Measurements from ENCODE around the gene CCDC188. TPM values are rescaled to one million over a fixed set of nuclear protein-coding genes. Genes with fewer than 3 reads are reported as not detected.

CCDC188 gene
- total RNA-seq, 5 donors from 2014 or later (not counting 1 experiment from before 2014, with no cell fraction given) = 0.18 to 0.66 (median 0.58) TPM; not detected in 2

DNA sequence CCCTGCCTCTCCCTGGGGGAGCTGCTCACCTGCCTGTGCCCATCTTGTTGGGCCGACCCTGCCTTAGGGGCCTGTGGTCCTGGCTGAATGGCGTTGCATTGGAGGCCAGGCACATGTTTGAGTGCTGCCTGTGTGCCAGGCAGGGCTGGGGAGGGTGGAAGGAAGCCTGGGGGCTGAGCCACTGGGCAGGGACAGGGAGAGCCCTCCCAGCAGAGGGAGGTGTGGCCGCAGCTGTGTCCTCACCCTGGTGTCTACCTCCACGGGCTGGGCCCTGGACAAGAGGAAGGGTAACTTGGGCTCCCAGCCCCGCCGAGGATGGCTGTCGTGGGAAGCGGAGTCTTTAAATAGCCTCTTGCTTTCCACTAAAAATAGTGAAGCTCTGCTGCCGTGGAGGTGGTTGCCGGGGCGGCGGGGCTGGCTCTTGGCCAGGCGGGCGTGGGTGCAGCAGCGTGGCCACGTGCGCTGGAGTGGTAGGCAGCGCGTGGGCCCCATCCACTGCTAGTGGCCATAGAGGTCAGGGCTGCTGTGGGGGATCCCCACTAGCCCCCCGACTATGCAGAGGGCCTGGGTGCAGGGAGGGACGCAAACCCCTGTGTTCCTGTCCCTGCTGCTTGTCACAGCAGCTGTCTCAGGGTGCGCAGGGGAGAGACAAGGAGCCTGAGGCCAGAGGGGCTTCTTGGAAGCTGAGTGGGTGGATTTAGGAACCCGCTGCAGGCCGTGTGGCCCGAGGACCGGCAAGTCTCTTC is 13.0 kb downstream of the CCDC188 start:
- Mint-ChIP-seq H3K27ac (peak overlapping the region in 1 of 2 donors; percentile 16), H3K4me1 (peaks cover 25 to 42% (median 36%) of the 10 kb centered on the region in 3 donors), H3K4me3 (no peak overlapping the region), H3K9me3 (no peaks in the 10 kb centered on the region), H3K27me3 (no peaks in the 10 kb centered on the region), H3K36me3 (no peaks in the 10 kb centered on the region)
- H3K27ac ChIP-seq (ENCODE audit: low read length) = no peak overlapping the region
- no peaks in the 10 kb centered on the region for H3K27me3 ChIP-seq (replicated peaks in 1 of 2; ENCODE audit: control insufficient read depth in 2 of 2, extremely low read depth in 1 of 2, insufficient read depth in 2 of 2, low read length in 1 of 2)
- ChIA-PET CTCF (no interaction called here), POLR2A (no interaction called here)
- peaks cover 2 to 50% of the 10 kb centered on the region in 2 experiments for H3K4me1 ChIP-seq (ENCODE audit: control insufficient read depth in 1 of 2, extremely low read depth in 1 of 2, insufficient read depth in 2 of 2, low read length in 2 of 2)
- DNase-seq (no peak), ATAC-seq (replicated peaks in 1 of 4) (no peak)
- WGBS (ENCODE audit: insufficient coverage) = 66% methylated on average over 19 of the region's 26 CpGs
- no peak overlapping the region for H3K4me3 ChIP-seq (ENCODE audit: control insufficient read depth in 1 of 2, extremely low read depth in 1 of 2, low read length in 1 of 2)
- peaks cover 8 to 12% of the 10 kb centered on the region in 2 donors for H3K36me3 ChIP-seq (ENCODE audit: control insufficient read depth in 2 of 2, extremely low read depth in 1 of 2, insufficient read depth in 1 of 2, low read length in 1 of 2)
- no peaks in the 10 kb centered on the region for H3K9me3 ChIP-seq

GRCh38 chr22:20137113-20137512 is 13.7 kb downstream of the CCDC188 start:
- H3K4me1 Mint-ChIP-seq = peaks cover 30 to 46% (median 41%) of the 10 kb centered on the region in 3 donors

DNA sequence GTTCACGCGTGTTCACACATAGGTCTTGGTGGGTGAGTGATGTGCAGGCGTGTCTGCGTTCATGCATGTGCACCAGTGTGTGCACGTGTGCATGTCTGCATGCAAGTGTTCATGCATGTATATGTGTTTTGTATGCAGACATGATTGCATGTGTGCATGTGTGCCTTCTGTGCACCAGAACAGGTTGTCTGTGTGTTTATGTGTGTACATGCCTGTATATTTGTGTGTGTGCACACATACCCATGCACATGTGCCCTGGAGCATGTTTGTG is 14.3 kb downstream of the CCDC188 start:
- Mint-ChIP-seq H3K27me3 (no peaks in the 10 kb centered on the region), H3K4me1 (peaks cover 30 to 46% (median 41%) of the 10 kb centered on the region in 3 donors), H3K27ac (no peak overlapping the region)

More at GRCh38 chr22:20137113-20137512, 13.7 kb downstream of the CCDC188 start:
- ATAC-seq (replicated peaks in 1 of 4) (no peak), DNase-seq (no peak)
- 91% methylated on average over 13 of the region's 13 CpGs for WGBS (ENCODE audit: insufficient coverage)
- Histone ChIP-seq H3K4me3 (ENCODE audit: control insufficient read depth in 1 of 2, extremely low read depth in 1 of 2, low read length in 1 of 2) (no peak overlapping the region), H3K4me1 (ENCODE audit: control insufficient read depth in 1 of 2, extremely low read depth in 1 of 2, insufficient read depth in 2 of 2, low read length in 2 of 2) (peaks cover 4 to 57% of the 10 kb centered on the region in 2 experiments), H3K27me3 (replicated peaks in 1 of 2; ENCODE audit: control insufficient read depth in 2 of 2, extremely low read depth in 1 of 2, insufficient read depth in 2 of 2, low read length in 1 of 2) (no peaks in the 10 kb centered on the region), H3K36me3 (ENCODE audit: control insufficient read depth in 2 of 2, extremely low read depth in 1 of 2, insufficient read depth in 1 of 2, low read length in 1 of 2) (peaks cover 6 to 12% of the 10 kb centered on the region in 2 donors), H3K9me3 (no peaks in the 10 kb centered on the region), H3K27ac (ENCODE audit: low read length) (no peak overlapping the region)
- H3K27ac Mint-ChIP-seq = no peak overlapping the region
- no peaks in the 10 kb centered on the region for H3K9me3 Mint-ChIP-seq
- H3K4me3 Mint-ChIP-seq = no peak overlapping the region
- H3K27me3 Mint-ChIP-seq = no peaks in the 10 kb centered on the region
- POLR2A ChIA-PET = no interaction called here
- CTCF ChIA-PET = no interaction called here
- no peaks in the 10 kb centered on the region for H3K36me3 Mint-ChIP-seq

DNA sequence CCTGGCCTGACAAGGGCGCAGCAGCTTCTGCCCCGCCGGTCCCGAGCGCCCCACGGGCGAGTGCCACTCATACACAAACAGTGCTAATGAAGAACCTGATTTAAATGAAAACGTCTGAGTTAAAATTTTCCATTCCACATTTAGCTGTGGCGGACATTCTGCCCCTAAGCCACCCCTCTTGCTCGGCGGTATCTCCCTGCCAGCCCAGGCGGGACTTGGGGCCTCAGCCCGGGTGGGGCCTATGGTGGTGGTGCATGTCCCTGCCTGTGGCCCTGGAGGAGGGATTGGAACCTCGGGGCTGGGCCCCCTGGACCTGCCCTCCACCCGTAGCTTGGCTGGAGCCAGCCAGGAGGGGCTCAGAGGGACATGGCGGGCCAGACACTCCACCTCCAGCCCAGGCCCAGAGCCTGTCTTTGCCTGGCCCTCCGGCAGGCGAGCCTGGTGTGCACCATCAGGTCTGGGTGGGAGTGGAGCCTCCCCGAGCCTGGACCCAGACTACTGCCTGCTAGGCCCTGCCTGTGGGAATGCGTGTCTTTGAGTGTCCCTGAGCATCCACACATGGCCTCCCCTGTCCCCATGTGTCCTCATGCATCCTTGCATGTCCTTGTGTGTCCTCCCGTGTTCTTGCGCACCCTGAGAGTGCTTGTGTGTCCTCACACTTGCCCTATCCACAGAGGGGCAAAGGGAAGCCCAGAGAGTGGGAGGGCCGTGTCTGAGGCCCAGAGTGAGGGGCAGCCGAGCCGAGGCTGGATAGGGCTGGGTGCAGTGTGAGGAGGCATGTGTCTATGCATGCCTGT is 14.9 kb downstream of the CCDC188 start:
- no peak for DNase-seq
- no peak for ATAC-seq (replicated peaks in 1 of 4)
- Histone ChIP-seq H3K4me1 (ENCODE audit: control insufficient read depth in 1 of 2, extremely low read depth in 1 of 2, insufficient read depth in 2 of 2, low read length in 2 of 2) (peaks cover 4 to 58% of the 10 kb centered on the region in 2 experiments), H3K36me3 (ENCODE audit: control insufficient read depth in 2 of 2, extremely low read depth in 1 of 2, insufficient read depth in 1 of 2, low read length in 1 of 2) (peaks cover 0 to 9% of the 10 kb centered on the region in 2 donors), H3K4me3 (ENCODE audit: control insufficient read depth in 1 of 2, extremely low read depth in 1 of 2, low read length in 1 of 2) (no peak overlapping the region), H3K27ac (ENCODE audit: low read length) (no peak overlapping the region), H3K27me3 (replicated peaks in 1 of 2; ENCODE audit: control insufficient read depth in 2 of 2, extremely low read depth in 1 of 2, insufficient read depth in 2 of 2, low read length in 1 of 2) (no peaks in the 10 kb centered on the region), H3K9me3 (no peaks in the 10 kb centered on the region)
- H3K36me3 Mint-ChIP-seq = no peaks in the 10 kb centered on the region
- 91% methylated on average over 12 of the region's 25 CpGs for WGBS (ENCODE audit: insufficient coverage)
- ChIA-PET CTCF (no interaction called here), POLR2A (no interaction called here)
- H3K4me3 Mint-ChIP-seq = no peak overlapping the region
- H3K27me3 Mint-ChIP-seq = no peaks in the 10 kb centered on the region
- no peaks in the 10 kb centered on the region for H3K9me3 Mint-ChIP-seq
- peaks cover 30 to 46% (median 41%) of the 10 kb centered on the region in 3 donors for H3K4me1 Mint-ChIP-seq
- no peak overlapping the region for H3K27ac Mint-ChIP-seq

More for the DNA sequence above, 14.3 kb downstream of the CCDC188 start:
- no peak for DNase-seq
- POLR2A ChIA-PET = no interaction called here
- H3K36me3 ChIP-seq (ENCODE audit: control insufficient read depth in 2 of 2, extremely low read depth in 1 of 2, insufficient read depth in 1 of 2, low read length in 1 of 2) = peaks cover 1 to 9% of the 10 kb centered on the region in 2 donors
- WGBS (ENCODE audit: insufficient coverage) = 92% methylated on average over 5 of the region's 5 CpGs
- no peaks in the 10 kb centered on the region for H3K27me3 ChIP-seq (replicated peaks in 1 of 2; ENCODE audit: control insufficient read depth in 2 of 2, extremely low read depth in 1 of 2, insufficient read depth in 2 of 2, low read length in 1 of 2)
- CTCF ChIA-PET = no interaction called here
- peaks cover 4 to 58% of the 10 kb centered on the region in 2 experiments for H3K4me1 ChIP-seq (ENCODE audit: control insufficient read depth in 1 of 2, extremely low read depth in 1 of 2, insufficient read depth in 2 of 2, low read length in 2 of 2)
- no peaks in the 10 kb centered on the region for H3K9me3 Mint-ChIP-seq
- no peaks in the 10 kb centered on the region for H3K36me3 Mint-ChIP-seq
- H3K4me3 Mint-ChIP-seq = no peak overlapping the region
- no peak overlapping the region for H3K27ac ChIP-seq (ENCODE audit: low read length)
- no peaks in the 10 kb centered on the region for H3K9me3 ChIP-seq
- ATAC-seq (replicated peaks in 1 of 4) = no peak
- no peak overlapping the region for H3K4me3 ChIP-seq (ENCODE audit: control insufficient read depth in 1 of 2, extremely low read depth in 1 of 2, low read length in 1 of 2)

- no peaks in the 10 kb centered on the region for H3K9me3 ChIP-seq
Measured at GRCh38 chr22:20135265-20135664, 15.6 kb downstream of the CCDC188 start.

DNA sequence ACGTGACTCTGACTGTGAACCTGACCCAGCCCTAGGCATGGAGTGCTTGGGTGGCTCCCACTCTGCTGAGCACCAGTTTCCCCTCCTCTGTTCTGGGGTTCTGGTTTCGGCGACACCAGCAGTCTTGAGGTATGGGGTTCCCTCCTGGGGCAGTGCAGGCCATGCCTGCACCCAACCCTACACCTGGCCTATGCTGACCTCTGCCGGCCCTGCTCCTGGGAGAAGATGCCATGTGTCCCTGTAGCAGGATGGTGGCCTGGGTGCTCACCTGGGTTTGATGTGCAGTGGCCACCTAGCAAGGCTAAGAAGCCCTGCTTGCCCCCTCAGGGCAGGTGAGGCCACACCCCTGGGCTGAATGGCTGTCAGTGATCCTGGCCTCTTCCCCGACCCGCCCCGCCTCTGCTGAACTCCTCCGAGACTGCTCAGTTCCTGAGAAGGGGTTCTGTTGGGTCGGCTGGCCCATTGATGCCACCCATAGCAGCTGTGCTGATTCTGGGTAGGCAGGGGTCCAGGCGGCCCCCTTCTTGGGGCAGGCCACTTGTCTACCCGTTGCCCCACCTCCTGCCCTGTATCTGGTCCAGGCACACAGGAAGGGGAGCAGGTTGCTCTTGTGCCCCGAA is 16.8 kb downstream of the CCDC188 start:
- Mint-ChIP-seq H3K4me3 (peak overlapping the region; percentile 72 to 77 (median 74)), H3K9me3 (no peaks in the 10 kb centered on the region), H3K27me3 (no peaks in the 10 kb centered on the region), H3K27ac (peak overlapping the region in 1 of 2 donors; percentile 77), H3K36me3 (no peaks in the 10 kb centered on the region), H3K4me1 (peaks cover 30 to 54% (median 49%) of the 10 kb centered on the region in 3 donors)
- DNase-seq = no peak
- Histone ChIP-seq H3K27me3 (replicated peaks in 1 of 2; ENCODE audit: control insufficient read depth in 2 of 2, extremely low read depth in 1 of 2, insufficient read depth in 2 of 2, low read length in 1 of 2) (no peaks in the 10 kb centered on the region), H3K4me3 (ENCODE audit: control insufficient read depth in 1 of 2, extremely low read depth in 1 of 2, low read length in 1 of 2) (no peak overlapping the region), H3K27ac (ENCODE audit: low read length) (no peak overlapping the region), H3K36me3 (ENCODE audit: control insufficient read depth in 2 of 2, extremely low read depth in 1 of 2, insufficient read depth in 1 of 2, low read length in 1 of 2) (no peaks in the 10 kb centered on the region), H3K4me1 (ENCODE audit: control insufficient read depth in 1 of 2, extremely low read depth in 1 of 2, insufficient read depth in 2 of 2, low read length in 2 of 2) (peaks cover 9 to 75% of the 10 kb centered on the region in 2 experiments), H3K9me3 (no peaks in the 10 kb centered on the region)
- POLR2A ChIA-PET = no interaction called here
- ATAC-seq (replicated peaks in 1 of 4) = no peak
- CTCF ChIA-PET = no interaction called here
- 92% methylated on average over 12 of the region's 12 CpGs for WGBS (ENCODE audit: insufficient coverage)

More at GRCh38 chr22:20135265-20135664, 15.6 kb downstream of the CCDC188 start:
- peak overlapping the region in 1 of 3 donors; percentile 24 for H3K4me3 Mint-ChIP-seq
- ChIA-PET CTCF (no interaction called here), POLR2A (no interaction called here)
- peaks cover 6 to 65% of the 10 kb centered on the region in 2 experiments for H3K4me1 ChIP-seq (ENCODE audit: control insufficient read depth in 1 of 2, extremely low read depth in 1 of 2, insufficient read depth in 2 of 2, low read length in 2 of 2)
- no peaks in the 10 kb centered on the region for H3K27me3 Mint-ChIP-seq
- H3K36me3 Mint-ChIP-seq = no peaks in the 10 kb centered on the region
- DNase-seq (no peak), ATAC-seq (replicated peaks in 1 of 4) (no peak)
- no peak overlapping the region for H3K27ac ChIP-seq (ENCODE audit: low read length)
- H3K9me3 Mint-ChIP-seq = no peaks in the 10 kb centered on the region
- H3K27me3 ChIP-seq (replicated peaks in 1 of 2; ENCODE audit: control insufficient read depth in 2 of 2, extremely low read depth in 1 of 2, insufficient read depth in 2 of 2, low read length in 1 of 2) = no peaks in the 10 kb centered on the region
- H3K27ac Mint-ChIP-seq = no peak overlapping the region
- H3K4me1 Mint-ChIP-seq = peaks cover 30 to 47% (median 41%) of the 10 kb centered on the region in 3 donors
- peaks cover 0 to 7% of the 10 kb centered on the region in 2 donors for H3K36me3 ChIP-seq (ENCODE audit: control insufficient read depth in 2 of 2, extremely low read depth in 1 of 2, insufficient read depth in 1 of 2, low read length in 1 of 2)
- WGBS (ENCODE audit: insufficient coverage) = 76% methylated on average over 4 of the region's 4 CpGs
- no peak overlapping the region for H3K4me3 ChIP-seq (ENCODE audit: control insufficient read depth in 1 of 2, extremely low read depth in 1 of 2, low read length in 1 of 2)

Data from T-cell (primary cell).